Left ventricle myocardium superior (tissue), 1 donor: Measurements from ENCODE around the gene RGS5. TPM values are rescaled to one million over a fixed set of nuclear protein-coding genes. Genes with fewer than 3 reads are reported as not detected.

ENCODE experiments used
- ATAC-seq: fragments of 200-7000 bp; cut with Tn5 transposase; one replicate; pipeline ENCODE4 v1.9.1; 2020; ENCODE audit warnings: mild to moderate bottlenecking, moderate library complexity
- DNase-seq: peaks from one replicate; pipeline ENCODE4 v3.0.0-alpha.2; 2020
- intact Hi-C: fragments of 100-400 bp; cut with micrococcal nuclease; formaldehyde crosslinking; loops from one replicate; pipeline ENCODE4 v1.11.0; 2022
- total RNA-seq: library from RNA; stranded (reverse); fragmentation: NEBNext Ultra II Directional; extraction: Animal tissue kit (Norgen Biotek cat#: 25700); gene quantifications from one replicate; pipeline ENCODE4 v1.2.1, GENCODE V29; 2021
- donor health status: DM: no; HTN: yes; CAD: no; lungs with severe emphysema.

RGS5 gene
- total RNA-seq, 1 donor from 2014 or later = 278 TPM

DNA sequence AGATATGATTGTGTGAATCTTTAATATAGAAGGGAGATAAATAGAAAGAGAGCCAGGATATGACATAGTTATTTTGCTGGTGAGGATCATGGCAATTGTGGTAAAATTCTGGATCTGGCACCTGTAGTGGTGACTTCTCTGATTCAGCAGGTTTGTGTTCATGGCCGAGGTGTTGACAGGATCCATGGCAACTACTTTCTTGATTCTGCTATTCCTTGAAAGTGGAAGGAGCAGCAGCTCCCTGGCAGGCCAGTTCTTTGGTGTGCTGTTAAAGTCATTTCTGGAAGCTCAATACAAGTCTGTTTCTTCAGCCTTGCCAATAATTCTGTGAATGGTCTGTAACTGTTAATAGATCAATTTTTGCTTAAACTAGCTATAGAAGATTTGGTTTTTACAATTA is 100.1 kb downstream of the RGS5 start:
- intact Hi-C loops = no loop called here
- DNase-seq (no peak), ATAC-seq (no peak)

DNA sequence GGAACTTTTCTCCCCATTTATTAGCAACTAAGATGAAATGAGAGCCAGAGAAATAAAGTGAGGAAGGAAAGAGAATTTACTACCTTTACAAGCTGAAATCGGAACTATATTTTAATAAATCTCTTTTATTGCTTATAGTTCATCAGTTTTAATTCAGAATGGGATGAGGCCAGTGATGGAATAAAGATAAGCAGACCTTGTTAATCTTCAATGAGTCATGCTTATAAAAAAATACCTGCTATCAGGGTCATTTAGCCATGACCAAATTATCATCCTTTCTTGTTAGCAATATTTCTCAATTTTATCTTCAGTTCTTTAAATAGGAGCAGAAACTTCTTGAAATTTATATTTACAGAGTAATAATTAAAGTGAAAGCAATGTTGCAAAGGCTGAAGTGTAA is 107.5 kb downstream of the RGS5 start:
- no peak for DNase-seq
- no peak for ATAC-seq
- intact Hi-C loops = no loop called here

DNA sequence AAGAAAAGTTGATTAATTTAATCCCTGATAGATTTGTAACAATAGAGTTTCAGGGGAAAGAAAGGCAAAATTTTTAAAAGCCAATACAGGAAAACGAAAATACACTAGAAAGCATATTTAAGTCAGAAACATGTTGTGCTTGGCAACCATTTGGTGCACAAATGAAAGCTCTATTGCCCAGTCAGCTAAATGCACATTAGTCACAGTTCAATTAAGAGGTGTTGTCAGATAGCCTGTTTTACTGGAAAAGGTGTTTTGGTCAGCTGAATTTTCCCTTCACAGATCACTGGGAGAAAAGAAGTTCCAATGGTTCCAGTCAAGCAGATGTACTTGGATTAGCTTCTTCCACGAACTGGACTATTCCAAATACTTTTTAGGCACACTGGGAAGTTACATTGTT is 108.1 kb downstream of the RGS5 start:
- ATAC-seq (no peak), DNase-seq (no peak)
- intact Hi-C loops = no loop called here

DNA sequence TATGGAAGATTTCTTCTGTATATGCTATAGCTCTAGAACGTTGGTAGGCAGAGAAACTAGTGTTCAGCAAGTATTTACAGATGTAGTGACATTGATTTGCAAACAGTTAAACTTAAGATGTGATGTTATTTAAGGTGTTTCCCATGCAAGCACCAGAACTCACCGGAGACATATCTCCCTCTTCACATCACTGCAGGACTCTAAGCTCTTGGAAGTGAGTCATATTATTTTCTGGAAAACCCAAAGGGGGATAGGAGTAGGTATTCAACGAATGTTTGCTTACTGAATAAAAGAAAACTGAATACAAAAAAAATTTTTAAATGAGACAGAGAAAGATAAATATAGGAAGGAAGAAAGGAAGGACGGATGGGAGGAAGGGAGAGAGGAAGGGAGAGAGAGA is 108.5 kb downstream of the RGS5 start:
- intact Hi-C loops = no loop called here
- no peak for ATAC-seq
- DNase-seq = no peak

DNA sequence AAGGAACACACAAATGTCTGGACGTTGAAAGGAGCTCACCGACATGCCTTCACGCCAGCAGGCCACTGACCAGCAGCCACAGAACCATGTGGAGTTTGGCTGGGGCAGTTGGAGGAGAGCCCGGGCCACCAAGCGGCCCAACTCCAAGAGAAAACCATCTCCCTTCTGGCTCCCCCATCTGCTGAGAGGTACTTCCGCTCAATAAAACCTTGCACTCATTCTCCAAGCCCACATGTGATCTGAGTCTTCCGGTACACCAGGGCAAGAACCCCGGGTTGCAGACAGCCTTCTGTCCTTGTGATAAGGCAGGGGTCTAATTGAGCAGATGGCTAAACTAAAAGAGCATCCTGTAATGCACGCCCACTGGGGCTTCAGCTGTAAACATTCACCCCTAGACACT is 109.1 kb downstream of the RGS5 start:
- no peak for ATAC-seq
- DNase-seq = no peak
- intact Hi-C loops = no loop called here

DNA sequence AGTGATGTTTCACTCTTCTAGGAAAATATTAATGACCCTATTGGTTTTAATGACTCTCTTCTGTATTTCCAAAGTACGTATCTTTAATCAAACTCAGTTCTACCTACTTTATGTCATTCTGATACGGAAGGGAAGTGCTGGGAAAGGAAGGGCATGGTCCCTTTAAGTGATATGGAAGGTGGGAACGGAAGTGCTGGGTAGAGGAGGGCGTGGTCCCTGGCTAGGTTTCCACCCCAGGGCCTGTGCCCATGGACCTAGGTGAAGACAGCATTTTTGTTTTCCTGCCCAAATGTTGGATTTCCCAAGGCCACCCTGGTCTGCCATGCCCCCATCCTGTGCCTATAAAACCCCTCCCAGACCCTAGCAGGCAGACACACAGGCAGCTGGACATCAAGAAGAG is 109.5 kb downstream of the RGS5 start:
- DNase-seq = no peak
- intact Hi-C loops = no loop called here

More for the DNA sequence above, 109.5 kb downstream of the RGS5 start:
- ATAC-seq = no peak

Other genes with a start within 250 kb of the RGS5 start
- gene RGS4, start 133.6 kb downstream of the RGS5 start, total RNA-seq = 0.52 TPM
- gene NUF2, start 119.0 kb upstream of the RGS5 start, total RNA-seq = 0.77 TPM